ENCODE measurements around the gene DEF6.

GRCh38 chr6:35330541-35331119 is 33.0 kb downstream of the DEF6 start:
- TF ChIP-seq YY1 (IDR thresholded peaks at IDR 0.05; ENCODE audit: low read depth, low read length) (no peak), POLR2A (IDR thresholded peaks at IDR 0.05; ENCODE audit: control extremely low read depth in 1 of 2, low read depth in 2 of 2, low read length in 2 of 2) (no peak), CTCF (IDR thresholded peaks at IDR 0.05; ENCODE audit: control extremely low read depth in 1 of 3, insufficient read depth in 1 of 3, low read depth in 1 of 3, low read length in 3 of 3) (no peak), BCL11A (IDR thresholded peaks at IDR 0.05; ENCODE audit: low read depth in 2 of 2, low read length in 2 of 2) (no peak), PHF8 (conservative IDR thresholded peaks at IDR 0.05; ENCODE audit: low read depth, low read length) (no peak), E2F6 (IDR thresholded peaks at IDR 0.05) (no peak), RXRA (IDR thresholded peaks at IDR 0.05; ENCODE audit: insufficient read depth, low read depth, low read length) (no peak), EGR1 (IDR thresholded peaks at IDR 0.05; ENCODE audit: borderline replicate concordance, low read depth, low read length) (no peak), CHD1 (IDR thresholded peaks at IDR 0.05; ENCODE audit: low read depth, low read length) (no peak), SAP30 (IDR thresholded peaks at IDR 0.05; ENCODE audit: insufficient read depth, insufficient replicate concordance, low read length) (no peak), MAX (IDR thresholded peaks at IDR 0.05) (no peak), RAD21 (IDR thresholded peaks at IDR 0.05 in 1 of 2, conservative IDR thresholded peaks at IDR 0.05 in 1 of 2; ENCODE audit: low read depth in 2 of 2, low read length in 2 of 2) (no peak), POLR2AphosphoS5 (IDR thresholded peaks at IDR 0.05; ENCODE audit: low read depth, low read length) (no peak)
